Chondrocyte (in vitro differentiated cells): Measurements from ENCODE around the gene RTN4RL1. TPM values are rescaled to one million over a fixed set of nuclear protein-coding genes. Genes with fewer than 3 reads are reported as not detected.

Experiments used
- DNase-seq: peaks from one replicate; pipeline ENCODE4 v3.0.0; 2021; ENCODE audit warnings: mixed read lengths, low spot score
- H3K27ac Mint-ChIP-seq: one replicate; pipeline ENCODE4 v1.8.0; 2021; ENCODE audit warnings: mild to moderate bottlenecking, moderate library complexity, mixed read lengths; ENCODE audit not compliant: unreplicated experiment
- H3K27me3 Mint-ChIP-seq: 2 replicates; pipeline ENCODE4 v1.8.0; 2021; ENCODE audit warnings: low read depth, mixed read lengths
- H3K36me3 Mint-ChIP-seq: 2 replicates; pipeline ENCODE4 v1.8.0; 2021; ENCODE audit warnings: low read depth, mixed read lengths
- H3K4me1 Mint-ChIP-seq: 2 replicates; pipeline ENCODE4 v1.8.0; 2021; ENCODE audit warnings: low read depth, mild to moderate bottlenecking, mixed read lengths
- H3K4me3 Mint-ChIP-seq: one replicate; pipeline ENCODE4 v1.8.0; 2021; ENCODE audit warnings: mild to moderate bottlenecking, moderate library complexity, mixed read lengths; ENCODE audit not compliant: unreplicated experiment
- H3K9me3 Mint-ChIP-seq: 2 replicates; pipeline ENCODE4 v1.8.0; 2021; ENCODE audit warnings: low read depth, mixed read lengths
- CTCF ChIP-seq: fragments of 200-600 bp; sonication (generic); IDR thresholded peaks from 2 replicates; pipeline ENCODE4 v1.5.0; 2021; ENCODE audit warnings: antibody characterized with exemption, mild to moderate bottlenecking, moderate library complexity
- total RNA-seq: library from RNA; stranded (reverse); gene quantifications from 3 replicates; pipeline ENCODE4 v1.2.1, GENCODE V29; 2021

The RTN4RL1 gene
- total RNA-seq, 1 donor from 2014 or later, result 0.47 TPM

DNA sequence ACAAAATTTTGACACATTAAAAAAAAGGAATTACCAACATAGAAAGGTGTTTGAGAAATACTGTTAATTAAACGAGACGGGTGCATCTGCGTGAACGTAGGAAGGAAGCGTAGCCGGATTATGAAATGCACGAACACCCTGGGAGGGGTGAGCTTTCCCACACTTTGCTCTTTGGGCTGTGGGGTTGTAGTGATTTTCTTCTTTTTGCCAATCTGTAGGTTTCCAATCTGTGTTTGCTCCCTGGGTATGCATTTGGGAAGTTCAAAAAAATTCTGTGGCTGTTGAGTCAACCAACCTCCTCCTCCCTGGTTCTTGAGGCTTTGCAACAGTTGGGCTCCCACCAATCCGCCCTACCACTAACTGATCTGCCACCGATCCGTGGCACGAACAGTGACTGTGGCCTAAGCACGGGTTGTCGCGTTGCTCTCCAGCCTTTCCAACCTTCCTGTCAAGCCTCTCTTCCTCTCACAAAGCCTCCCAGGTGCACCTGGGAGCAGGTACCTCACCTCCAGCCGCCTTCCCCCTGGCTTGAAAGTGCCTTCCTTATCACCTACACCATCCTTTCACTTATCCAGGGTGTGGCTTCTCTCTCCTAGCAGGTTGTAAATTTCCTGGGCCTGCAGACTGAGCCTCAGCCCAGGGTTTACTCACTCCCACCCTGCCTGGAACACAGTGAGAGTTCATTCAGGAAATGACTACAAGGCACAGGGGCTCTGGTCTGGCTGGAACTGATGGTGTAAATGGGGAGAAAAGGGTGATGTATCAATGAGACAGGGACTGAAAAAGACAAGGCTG lies 16.6 kb downstream of the RTN4RL1 start:
- Mint-ChIP-seq H3K27me3 (no peaks in the 10 kb centered on the region), H3K36me3 (no peaks in the 10 kb centered on the region), H3K27ac (no peak overlapping the region), H3K9me3 (no peaks in the 10 kb centered on the region), H3K4me3 (no peak overlapping the region), H3K4me1 (peaks cover 23% of the 10 kb centered on the region)
- DNase-seq, result no peak
- TF ChIP-seq CTCF, result no peak

- Mint-ChIP-seq H3K36me3 (no peaks in the 10 kb centered on the region), H3K4me3 (no peak overlapping the region), H3K27ac (no peak overlapping the region), H3K4me1 (peaks cover 18% of the 10 kb centered on the region), H3K9me3 (no peaks in the 10 kb centered on the region), H3K27me3 (no peaks in the 10 kb centered on the region)
- DNase-seq, result no peak
- no peak for TF ChIP-seq CTCF
Measured at GRCh38 chr17:2004435-2004952, 20.6 kb downstream of the RTN4RL1 start.

DNA sequence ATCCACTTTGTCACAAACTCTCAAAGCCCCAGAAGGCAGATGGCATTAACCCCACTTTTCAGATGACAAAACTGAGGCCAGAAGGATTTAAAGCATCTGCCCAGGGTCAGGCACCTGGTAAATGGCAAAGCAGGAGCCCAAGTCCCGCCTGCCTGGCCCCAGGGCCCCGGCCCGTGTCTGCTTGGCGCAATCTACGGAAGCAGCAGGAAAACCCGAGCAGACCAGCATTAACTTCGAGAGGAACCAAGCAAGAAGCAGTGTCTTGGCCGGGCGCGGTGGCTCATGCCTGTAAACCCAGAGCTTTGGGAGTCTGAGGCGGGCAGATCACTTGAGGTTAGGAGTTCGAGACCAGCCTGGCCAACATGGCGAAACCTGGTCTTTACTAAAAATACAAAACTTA lies 21.6 kb downstream of the RTN4RL1 start:
- TF ChIP-seq CTCF, result no peak
- H3K4me3 Mint-ChIP-seq, result no peak overlapping the region
- no peaks in the 10 kb centered on the region for H3K36me3 Mint-ChIP-seq
- no peaks in the 10 kb centered on the region for H3K27me3 Mint-ChIP-seq
- DNase-seq, result no peak
- no peaks in the 10 kb centered on the region for H3K9me3 Mint-ChIP-seq
- H3K27ac Mint-ChIP-seq, result peak overlapping the region; percentile 12
- H3K4me1 Mint-ChIP-seq, result peaks cover 26% of the 10 kb centered on the region

DNA sequence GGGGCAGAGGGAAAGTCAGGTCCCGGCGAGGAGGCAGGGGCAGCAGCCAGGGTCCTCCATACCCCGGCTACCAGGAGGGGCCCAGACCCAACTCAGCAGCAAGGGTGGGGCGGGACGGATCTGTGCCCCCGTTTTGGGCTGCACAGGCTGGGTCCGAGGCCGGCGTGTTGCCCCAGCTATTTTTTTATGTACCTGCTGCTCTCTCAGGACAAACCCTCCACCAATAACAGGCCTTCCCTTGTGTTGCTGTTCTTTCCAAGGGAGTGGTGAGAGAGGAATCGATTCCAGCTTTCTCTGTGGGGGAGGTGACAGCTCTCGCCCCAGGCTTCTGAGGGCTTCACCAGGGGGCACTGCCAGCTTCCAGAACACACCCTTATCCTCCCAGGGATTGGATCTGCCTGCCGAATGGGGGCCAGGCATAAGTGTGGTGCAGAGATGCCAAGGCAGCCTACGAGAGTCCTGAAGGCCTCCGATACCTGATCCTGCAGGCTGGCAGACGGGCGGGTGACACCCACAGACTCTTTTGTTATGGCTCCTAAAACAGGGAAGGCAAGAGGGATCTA lies 22.3 kb downstream of the RTN4RL1 start:
- H3K4me3 Mint-ChIP-seq, result no peak overlapping the region
- H3K27ac Mint-ChIP-seq, result no peak overlapping the region
- TF ChIP-seq CTCF, result no peak
- peaks cover 26% of the 10 kb centered on the region for H3K4me1 Mint-ChIP-seq
- no peaks in the 10 kb centered on the region for H3K36me3 Mint-ChIP-seq
- no peak for DNase-seq
- H3K27me3 Mint-ChIP-seq, result no peaks in the 10 kb centered on the region
- no peaks in the 10 kb centered on the region for H3K9me3 Mint-ChIP-seq

DNA sequence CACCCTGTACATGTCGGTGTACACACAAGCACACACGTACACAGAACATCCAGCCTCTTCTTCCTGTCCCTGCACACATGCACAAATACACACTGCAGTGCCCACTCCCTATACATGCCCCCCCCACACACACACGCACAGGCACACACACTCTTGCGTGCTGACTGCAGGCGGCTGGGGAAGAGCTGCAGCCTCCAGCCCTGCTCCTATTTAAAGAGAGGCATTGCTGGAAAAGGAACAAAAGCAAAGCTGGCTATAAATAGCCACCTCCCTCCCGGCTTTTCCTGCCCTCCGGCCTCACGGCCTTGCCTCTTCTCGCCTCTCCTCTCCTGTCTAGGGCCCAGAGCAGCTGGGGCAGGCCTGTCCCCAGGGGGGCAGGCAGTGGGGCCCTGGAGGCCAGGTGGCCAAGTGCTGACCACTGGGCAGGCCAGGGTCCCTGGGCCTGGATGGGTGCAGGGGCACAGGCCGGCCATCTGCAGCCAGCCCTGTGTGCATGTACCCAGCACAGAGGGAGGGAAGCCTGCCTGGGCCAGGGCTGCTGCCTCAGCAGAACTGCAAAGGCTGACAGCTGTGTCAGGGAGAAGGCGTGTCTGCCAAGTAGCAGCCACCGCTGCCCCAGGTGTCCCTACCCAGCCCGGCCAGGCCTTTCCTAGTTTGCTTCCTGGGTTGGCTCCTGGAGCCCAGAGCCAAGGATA lies 25.4 kb downstream of the RTN4RL1 start:
- Mint-ChIP-seq H3K4me1 (peaks cover 39% of the 10 kb centered on the region), H3K27ac (peak overlapping the region; percentile 70), H3K27me3 (peaks cover 2% of the 10 kb centered on the region), H3K4me3 (peak overlapping the region; percentile 31), H3K9me3 (no peaks in the 10 kb centered on the region), H3K36me3 (no peaks in the 10 kb centered on the region)
- no peak for TF ChIP-seq CTCF
- no peak for DNase-seq
